ENCODE results near the gene GOLGB1. TPM values are rescaled to one million over a fixed set of nuclear protein-coding genes. Genes with fewer than 3 reads are reported as not detected.
A peak's percentile ranks its signal among the peaks of the same experiment; 100 is the strongest.
"Not testable (repeated sequence)": the region's sequence is repeated elsewhere in the genome, so short reads cannot be mapped to it uniquely, and the experiment has no call there.

The GOLGB1 gene
- total RNA-seq, 2 donors from 2014 or later, result 69.9 to 72.6 TPM

DNA sequence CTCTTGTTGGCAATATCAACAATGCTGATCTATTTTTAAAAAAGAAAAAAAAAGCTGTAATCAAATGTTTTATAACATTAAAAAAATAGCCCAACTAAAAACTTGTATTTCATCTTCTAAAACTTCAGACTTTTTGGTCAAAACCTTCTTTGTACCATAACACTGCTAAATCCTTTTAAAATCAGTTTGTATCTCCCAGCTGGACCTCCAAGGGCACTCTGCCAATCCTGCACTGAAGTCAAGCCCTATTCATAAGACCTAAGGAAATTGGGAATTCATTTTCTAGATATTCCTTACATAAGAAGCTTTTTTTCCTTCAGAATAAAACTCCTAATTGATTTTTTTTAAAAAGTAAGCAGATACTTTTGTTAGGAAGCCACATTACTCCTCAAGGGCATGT lies 50.6 kb downstream of the GOLGB1 start:
- no peak for ATAC-seq
- no peak for DNase-seq

DNA sequence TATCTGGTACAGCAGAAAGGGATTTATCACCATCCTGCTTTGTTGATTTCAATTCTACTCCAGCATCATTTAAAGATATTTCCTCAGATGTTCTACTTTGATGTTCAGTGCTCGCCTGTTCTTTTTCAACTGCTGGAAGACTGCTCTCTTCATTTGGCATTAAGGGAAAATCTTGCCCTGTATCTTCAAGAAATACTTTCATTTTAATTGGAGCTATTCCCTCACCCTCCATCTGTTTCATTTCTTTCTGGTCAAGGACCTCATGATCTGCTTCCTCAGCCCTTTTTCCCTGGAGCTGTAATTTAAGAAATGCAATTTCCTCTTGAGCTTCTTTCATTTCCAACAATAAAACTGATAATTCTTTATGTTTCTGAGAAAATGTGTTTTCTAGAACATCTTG lies 51.1 kb downstream of the GOLGB1 start:
- DNase-seq (no peak), ATAC-seq (no peak)
- intact Hi-C loops (cut with DNase I, micrococcal nuclease), result no loop called here

More for the DNA sequence above, 50.6 kb downstream of the GOLGB1 start:
- intact Hi-C loops (cut with DNase I, micrococcal nuclease), result no loop called here

DNA sequence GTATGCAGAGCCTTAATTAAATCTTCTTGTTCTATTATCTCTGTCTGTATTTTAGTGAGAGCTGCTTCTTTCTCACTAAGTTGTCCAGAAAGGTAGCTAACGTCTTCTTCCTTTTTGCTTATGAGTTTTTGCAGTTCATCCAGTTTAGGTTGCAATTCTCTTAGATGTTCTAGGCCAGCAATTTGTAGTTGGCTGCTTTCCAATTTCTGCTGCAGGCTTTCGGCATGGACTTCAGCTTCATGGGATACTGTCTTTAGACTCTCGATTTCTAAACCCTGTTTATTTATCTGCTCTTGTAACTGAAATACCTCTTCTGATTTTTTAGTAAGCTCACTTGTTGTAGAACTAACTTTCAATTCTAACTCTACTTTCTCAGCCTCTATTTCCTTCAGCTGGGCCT lies 53.4 kb downstream of the GOLGB1 start:
- intact Hi-C loops (cut with DNase I, micrococcal nuclease), result no loop called here
- ATAC-seq (no peak), DNase-seq (no peak)

DNA sequence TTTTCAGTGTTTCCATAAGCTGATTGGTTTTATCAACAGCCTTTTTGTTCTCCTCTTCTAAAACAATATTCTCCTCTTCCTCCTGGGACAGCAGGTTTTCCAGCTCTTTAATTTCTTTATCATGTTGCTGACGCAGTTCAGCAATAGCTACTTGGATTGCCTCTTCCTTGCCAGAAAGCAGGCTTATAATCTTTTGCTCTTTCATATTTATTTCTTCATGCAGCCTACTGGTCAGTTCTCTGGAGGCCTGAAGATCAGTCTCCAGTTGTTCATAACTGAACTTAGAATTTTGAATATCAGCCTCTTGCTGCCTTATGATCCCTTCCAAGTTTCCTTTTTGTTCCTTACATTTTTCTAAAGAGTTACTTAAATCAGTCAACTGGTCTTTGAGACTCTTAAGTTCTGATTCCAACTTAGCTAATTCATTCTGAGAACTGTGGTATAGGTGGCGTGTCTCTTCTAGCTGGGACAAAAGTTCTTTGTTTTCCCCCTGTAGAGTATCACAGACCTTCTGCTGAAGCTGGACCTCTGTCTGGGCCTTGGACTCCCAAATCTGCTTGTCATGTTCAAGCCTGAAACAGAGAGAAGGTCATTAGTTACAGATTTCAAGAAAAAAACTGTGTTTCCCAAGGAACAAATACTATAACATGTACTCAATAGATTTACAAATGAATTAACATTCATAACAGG lies 57.4 kb downstream of the GOLGB1 start:
- intact Hi-C loops (cut with DNase I, micrococcal nuclease), result no loop called here
- ATAC-seq (no peak), DNase-seq (no peak)

DNA sequence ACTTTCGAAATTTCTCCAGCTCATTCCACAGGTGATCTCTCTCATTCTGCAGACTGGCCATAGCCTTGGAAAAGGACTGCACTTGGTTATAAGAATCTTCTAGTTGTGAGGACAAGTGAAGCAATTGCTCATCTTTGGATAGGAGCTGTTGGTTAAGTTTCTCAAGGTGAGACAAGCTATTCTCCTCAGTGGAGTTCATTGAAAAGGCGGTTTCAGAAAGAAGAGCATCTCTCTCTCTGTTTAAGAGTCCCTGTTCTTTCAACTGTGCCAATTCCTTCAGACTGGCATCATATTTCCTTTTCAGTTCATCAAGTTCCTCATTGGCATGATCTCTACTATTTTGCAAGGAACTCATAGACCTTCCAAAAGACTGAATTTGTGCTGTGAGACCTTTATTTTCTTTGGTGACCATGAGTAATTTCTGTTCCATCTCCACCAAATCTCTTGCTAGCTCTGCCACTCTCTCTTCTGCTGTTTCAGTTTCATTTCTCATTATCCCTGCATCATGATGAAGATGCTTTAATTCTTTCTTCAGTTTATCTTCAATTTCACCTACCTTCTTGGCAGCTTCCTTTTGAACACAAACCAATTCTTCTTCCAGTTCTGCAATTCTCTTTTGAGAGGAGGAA lies 58.6 kb downstream of the GOLGB1 start:
- intact Hi-C loops (cut with DNase I, micrococcal nuclease), result no loop called here

DNA sequence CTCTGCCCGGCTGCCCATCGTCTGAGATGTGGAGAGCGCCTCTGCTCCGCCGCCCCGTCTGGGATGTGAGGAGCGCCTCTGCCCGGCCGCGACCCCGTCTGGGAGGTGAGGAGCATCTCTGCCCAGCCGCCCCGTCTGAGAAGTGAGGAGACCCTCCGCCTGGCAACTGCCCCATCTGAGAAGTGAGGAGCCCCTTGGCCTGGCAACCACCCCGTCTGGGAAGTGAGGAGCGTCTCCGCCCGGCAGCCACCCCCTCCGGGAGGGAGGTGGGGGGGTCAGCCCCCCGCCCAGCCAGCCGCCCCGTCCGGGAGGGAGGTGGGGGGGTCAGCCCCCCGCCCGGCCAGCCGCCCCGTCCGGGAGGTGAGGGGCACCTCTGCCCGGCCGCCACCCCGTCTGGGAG lies 60.8 kb downstream of the GOLGB1 start:
- intact Hi-C loops (cut with DNase I, micrococcal nuclease), result not testable (repeated sequence)

More for the DNA sequence above, 58.6 kb downstream of the GOLGB1 start:
- DNase-seq (no peak), ATAC-seq (no peak)

DNA sequence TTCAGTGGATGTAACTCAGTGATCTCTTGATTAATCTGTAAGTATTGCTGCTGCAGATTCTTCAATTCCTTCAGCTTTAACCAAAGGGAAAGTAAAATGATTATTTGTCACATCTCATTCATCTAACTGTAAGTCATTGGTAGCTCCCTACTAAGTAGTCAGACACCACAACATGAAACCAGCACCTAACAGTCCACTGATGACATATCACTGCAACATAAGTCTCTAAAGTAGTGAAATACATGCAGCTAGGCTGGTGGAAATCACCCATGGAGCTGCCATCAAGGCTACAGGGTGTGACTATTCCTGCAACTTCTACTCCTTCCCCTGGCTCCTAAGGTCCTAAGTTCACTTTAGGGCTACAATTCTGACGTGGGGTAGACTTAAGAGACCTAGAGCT lies 67.7 kb downstream of the GOLGB1 start:
- ATAC-seq, result no peak
- intact Hi-C loops (cut with DNase I, micrococcal nuclease), result no loop called here

More for the DNA sequence above, 60.8 kb downstream of the GOLGB1 start:
- DNase-seq, ATAC-seq: not testable (repeated sequence)

DNA sequence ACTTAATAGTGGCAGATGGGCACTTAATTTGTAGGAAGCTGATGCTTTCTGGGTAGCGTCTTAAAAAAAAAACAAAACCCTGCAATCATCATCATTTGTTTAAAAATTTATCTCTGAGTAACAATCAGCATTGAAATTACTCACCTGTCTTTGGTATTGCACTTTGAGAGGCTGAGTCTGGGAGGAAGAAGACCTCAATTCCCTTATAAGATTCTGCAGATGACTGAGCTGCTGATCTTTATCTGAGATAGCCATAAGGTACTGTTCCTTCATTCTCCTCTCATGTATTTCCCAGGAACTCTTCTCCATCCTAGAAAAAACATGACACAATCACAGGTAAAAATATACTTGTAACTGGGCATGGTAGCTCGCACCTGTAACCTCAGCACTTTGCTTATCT lies 72.4 kb downstream of the GOLGB1 start:
- no peak for ATAC-seq
- DNase-seq, result no peak
- intact Hi-C loops (cut with DNase I, micrococcal nuclease), result no loop called here

More for the DNA sequence above, 67.7 kb downstream of the GOLGB1 start:
- DNase-seq, result no peak

DNA sequence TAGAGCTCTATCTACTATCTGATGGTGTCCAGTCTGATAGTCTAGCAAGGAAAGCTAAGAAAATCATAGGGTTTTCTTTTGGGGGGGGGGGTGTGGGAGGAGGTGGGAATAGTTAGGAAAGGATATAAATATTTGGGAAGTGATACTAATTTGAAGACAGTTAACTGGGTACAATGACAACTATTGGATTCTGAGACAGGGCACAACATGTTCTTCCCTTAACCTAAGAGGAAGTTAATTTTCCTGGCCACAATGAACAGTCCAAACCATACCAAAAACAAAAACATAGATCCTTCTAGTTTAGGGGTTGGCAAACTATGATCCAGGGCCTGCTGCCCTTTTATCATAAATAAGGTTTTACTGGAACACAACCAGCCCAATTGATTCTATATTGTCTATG lies 78.9 kb downstream of the GOLGB1 start:
- intact Hi-C loops (cut with DNase I, micrococcal nuclease), result no loop called here
- DNase-seq (no peak), ATAC-seq (no peak)

DNA sequence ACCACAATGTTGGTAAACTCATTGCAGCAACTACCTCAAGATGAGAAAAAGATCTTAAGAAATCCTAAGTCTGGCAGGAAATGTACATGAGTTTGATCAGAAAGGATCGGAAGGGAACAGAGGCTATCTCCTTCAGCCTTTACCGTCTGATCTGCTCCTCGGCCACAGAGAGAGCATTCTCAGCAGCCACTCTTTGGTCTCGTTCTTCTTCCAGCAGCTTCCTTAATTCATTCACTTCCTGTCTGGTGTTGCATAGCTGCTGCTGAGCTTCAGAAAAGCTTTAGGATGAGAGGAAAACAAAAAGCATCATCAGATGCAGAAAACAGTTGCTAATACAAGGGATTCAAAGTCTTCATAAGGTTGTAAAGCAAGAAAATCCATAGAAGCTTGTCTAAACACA lies 82.2 kb downstream of the GOLGB1 start:
- ATAC-seq (no peak), DNase-seq (no peak)
- intact Hi-C loops (cut with DNase I, micrococcal nuclease), result no loop called here

DNA sequence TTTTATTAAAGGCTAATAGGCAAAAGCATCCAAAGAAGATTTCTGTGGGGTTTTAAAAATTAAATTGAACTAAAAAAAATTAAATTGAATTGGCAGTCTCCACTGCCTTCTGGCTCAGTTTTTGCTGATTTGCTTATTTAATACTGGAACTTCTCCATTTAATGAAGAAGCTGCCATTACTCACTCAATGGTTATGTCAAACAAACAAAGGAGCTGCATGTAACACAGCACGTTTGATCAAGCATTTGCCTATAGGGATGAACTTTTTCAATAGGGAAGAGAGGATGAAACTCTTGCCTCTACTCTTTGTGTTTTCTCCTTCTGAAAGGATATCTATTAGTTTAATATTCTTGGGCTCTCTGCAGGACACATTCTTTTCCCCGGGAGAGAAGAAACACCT lies 84.1 kb downstream of the GOLGB1 start:
- DNase-seq (no peak), ATAC-seq (no peak)
- intact Hi-C loops (cut with DNase I, micrococcal nuclease), result no loop called here

DNA sequence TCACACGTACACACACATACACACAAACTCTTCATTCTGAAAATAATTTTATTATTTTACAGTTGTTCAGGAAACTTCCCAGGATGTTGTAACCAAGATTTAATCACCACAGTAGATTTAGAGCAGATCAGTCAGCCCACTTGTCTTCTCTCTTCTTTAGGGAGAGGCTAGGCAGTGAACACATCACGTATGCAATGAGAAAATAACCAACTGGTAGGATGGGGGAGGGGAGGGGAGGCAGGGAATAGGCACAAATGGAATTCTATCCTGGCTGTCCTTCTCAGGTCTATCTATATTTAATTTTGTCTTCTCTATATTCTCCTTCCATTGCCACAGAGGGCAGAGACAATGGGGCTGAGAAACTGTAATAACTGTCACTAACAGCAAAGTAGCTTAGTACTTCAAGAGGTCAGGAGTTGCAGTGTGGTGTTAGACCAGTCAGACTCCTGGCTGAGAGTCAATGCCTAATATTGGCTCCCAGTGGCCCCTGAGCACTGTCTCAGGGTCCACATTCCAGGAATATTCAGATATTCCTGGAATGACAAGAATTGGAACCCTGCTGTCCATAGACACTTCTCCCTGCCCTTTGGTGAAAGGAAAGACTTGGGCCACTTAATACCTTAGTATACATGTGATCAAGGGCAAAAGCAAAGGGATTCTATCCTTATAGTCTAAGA lies 86.2 kb downstream of the GOLGB1 start:
- ATAC-seq (no peak), DNase-seq (no peak)
- intact Hi-C loops (cut with DNase I, micrococcal nuclease), result no loop called here

DNA sequence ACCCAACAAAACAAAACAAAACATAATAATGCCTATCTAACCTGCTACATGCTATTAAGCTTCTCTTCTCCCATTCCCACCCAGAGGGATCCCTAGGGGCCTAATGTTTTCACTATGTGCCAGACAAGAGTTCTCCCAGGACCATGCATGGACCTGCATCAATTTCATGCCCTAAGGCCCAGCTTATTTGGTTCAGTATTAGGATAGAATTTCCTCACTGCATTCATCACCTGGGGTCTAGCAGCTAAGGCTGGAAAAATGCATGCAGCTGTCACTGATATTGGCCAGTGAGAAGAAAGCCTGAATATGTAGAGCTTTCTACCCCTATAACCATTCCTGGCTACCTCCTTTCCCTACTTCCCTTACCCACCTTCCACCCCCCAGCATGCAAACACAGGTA lies 86.8 kb downstream of the GOLGB1 start:
- DNase-seq (no peak), ATAC-seq (no peak)
- intact Hi-C loops (cut with DNase I, micrococcal nuclease), result no loop called here

DNA sequence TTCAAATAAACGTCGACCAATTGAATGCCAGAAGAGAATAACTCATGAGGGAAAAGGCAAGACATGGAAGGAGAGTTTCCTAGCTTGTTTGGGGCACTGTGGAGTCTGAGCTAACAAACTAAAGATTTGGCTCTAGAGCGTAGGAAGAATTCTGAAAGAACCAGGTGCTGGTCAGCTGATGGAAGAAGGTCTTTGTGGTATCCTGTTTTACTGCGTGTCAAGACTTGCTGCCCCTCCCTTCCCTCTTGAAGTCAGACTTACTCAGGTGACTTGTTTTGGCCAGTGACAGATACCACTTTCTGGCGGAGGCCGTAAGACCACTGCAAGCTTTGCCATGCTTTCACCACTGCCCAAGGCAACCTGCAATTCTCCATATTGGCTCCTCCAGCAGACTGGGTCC lies 88.2 kb downstream of the GOLGB1 start:
- ATAC-seq, result no peak
- DNase-seq, result no peak

DNA sequence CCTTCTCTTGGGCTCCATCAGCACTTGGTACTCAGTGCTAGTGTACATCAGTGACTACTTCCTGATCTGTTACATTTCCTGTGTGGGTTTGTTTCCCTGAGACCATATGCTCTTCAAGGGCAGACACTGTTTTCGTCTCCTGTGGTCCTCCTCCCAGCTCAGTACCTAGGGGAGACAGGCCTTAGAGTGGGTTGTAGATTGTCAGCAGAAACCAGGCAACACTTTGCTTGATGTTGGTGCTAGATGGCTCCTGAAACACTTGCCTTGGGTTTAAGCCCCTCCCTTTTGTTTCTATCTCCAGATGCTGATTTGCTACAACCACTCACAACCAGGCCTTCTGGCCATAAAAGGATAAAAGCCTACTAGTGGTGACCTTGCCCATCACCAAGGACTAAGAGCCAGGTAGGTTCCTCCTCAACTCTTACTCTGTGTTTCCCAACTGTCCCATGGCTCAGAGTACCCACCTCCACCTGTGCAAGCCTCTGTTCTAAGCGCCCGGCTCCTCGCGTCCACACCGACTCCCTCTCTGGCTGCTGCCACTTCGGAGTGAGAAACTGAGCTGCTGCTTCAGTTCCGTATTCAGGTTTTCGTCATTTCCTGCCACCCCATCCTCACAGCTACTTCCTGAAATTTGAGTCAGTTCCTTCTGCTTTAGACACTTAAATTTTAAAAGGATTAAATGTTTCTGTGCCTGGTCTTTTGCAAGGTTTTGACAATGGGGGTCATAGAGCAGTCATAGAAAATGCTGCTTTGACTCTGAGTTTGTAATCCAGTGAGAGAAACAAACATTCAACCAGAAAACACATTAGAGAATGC lies 89.0 kb downstream of the GOLGB1 start, which contains the start of gene HCLS1:
HCLS1 (minus strand) TSS at position 548 of the 816 bp plus-strand sequence. CDS start 2,556 bp downstream, outside the sequence.
- peak; percentile 45 to 58 for DNase-seq
- intact Hi-C loops (cut with DNase I, micrococcal nuclease), result no loop called here
- ATAC-seq, result peak; percentile 54

More for the DNA sequence above, 88.2 kb downstream of the GOLGB1 start:
- intact Hi-C loops (cut with DNase I, micrococcal nuclease), result no loop called here

DNA sequence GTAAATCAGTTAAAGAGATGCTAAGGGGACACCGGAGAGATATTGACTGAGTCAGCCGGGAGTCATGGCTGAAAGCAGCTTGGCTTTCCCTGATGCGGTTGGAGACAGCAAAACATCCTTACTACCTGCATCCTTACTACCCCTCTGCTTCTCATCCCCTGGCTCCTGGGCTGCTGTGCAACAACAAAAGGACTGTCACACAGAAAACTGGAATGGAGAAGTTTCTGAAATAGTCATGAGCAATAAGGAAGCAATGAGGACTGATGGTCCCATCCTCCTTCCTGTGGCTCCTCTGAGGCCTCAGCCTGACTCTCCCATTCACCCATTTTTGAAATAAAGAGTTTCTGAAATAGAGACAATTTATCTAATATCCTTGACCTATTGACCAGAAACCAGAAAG lies 90.0 kb downstream of the GOLGB1 start:
- DNase-seq (no peak), ATAC-seq (no peak)
- intact Hi-C loops (cut with DNase I, micrococcal nuclease), result no loop called here

DNA sequence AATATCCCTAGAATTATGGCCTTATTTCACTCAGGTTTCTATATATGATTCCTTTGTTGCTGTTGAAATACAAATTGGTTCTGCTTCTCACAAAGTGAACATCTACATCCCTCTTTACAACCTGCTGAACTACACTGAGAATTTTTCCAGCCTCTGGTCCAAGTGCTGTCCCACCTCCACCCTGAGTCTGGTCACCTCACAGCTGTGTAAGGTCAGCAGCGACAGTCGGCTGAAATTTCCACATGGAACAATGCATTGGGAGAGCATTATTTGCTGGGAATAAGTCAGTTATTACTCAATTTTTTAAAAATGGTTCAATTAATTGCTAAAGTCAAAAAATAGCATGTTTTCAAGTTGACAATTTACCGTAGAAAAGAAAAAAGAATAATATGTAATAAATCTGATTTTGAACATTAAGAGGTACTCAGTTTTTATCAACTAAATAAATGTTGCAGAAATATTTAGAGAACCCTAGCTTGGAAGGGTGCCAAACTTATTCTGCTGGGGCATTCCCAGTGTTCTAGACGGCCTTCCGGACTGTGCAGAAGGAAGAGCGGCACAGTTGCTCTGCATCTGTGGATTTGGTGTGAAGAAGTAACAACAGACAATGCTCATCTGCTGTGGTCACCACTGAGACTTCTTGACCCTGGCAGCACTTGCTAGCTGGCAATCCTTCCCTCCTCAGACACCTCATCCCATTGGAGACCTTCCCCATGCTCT lies 90.7 kb downstream of the GOLGB1 start:
- DNase-seq (no peak), ATAC-seq (no peak)
- intact Hi-C loops (cut with DNase I, micrococcal nuclease), result no loop called here

DNA sequence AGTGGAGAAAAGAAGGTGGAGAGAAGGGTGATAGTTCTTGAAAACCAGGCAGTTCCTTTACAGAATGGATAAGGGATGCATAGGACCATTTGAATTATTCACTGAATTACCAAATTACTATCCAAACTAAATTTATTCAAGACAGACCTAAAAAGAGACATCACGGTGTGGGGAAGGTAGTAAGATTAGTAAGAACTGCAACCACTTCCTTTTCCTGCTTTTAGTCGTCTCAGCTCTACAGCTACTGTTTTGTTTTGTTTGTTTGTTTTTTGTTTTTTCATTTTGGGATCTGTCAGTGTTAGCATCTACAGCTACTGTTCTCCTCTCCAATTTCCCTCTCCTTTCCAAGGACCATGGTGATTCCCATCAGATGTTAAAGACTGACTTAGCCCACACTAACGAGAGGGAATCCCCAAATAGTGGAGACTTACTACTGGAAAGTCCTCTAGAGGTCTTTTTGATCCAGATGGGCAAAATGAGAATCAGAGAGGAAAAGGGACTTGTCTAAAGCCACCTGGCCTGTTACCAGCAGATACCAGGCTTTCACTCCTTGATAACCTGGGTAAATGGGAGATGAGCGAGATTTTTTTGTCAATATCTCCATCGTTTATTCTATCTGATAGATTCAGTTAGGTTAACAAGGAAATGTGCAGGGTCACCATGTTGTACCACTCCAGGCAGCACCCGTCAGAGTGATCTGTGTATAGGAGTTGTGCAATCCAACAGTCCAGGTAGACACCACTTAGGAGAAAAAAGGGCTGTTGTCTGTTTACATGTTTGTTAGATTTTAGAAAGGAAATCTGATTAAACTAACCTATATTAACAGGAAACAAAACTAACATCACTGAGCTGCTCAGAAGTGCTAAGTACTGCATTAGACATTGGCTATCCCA lies 94.8 kb downstream of the GOLGB1 start:
- no peak for DNase-seq
- intact Hi-C loops (cut with DNase I, micrococcal nuclease), result no loop called here
- no peak for ATAC-seq
